Gastroesophageal sphincter (tissue), 4 donors: Measurements from ENCODE around the gene CLEC1B. TPM values are rescaled to one million over a fixed set of nuclear protein-coding genes. Genes with fewer than 3 reads are reported as not detected.
"Not testable (repeated sequence)": the region's sequence is repeated elsewhere in the genome, so short reads cannot be mapped to it uniquely, and the experiment has no call there.

Experiments
- ATAC-seq: fragments of 150-250 bp; one replicate; pipeline ENCODE4 v1.9.1; 2016; ENCODE audit warnings: mild to moderate bottlenecking, moderate library complexity
- H3K27ac ChIP-seq, 4 donors: fragments of 200-600 bp; sonication (generic) in 3 of 4; 1 replicate in 3 of 4; 2 replicates in 1 of 4; pipeline ENCODE4 v1.5.1; 2016 to 2019
- H3K27me3 ChIP-seq: fragments of 200-600 bp; sonication (generic); one replicate; pipeline ENCODE4 v1.5.1; 2019
- H3K36me3 ChIP-seq, 2 donors: fragments of 200-600 bp; sonication (generic); one replicate each; pipeline ENCODE4 v1.5.1; 2019; ENCODE audit warnings: control low read depth in 1 of 2
- H3K4me1 ChIP-seq, 3 donors: fragments of 200-600 bp; sonication (generic); 1 replicate in 2 of 3; 2 replicates in 1 of 3; pipeline ENCODE4 v1.5.1; 2016 to 2019; ENCODE audit warnings: control low read depth in 2 of 3
- H3K4me3 ChIP-seq, 2 donors: fragments of 200-600 bp; sonication (generic); one replicate each; pipeline ENCODE4 v1.5.1; 2019; ENCODE audit warnings: mild to moderate bottlenecking in 1 of 2, moderate library complexity in 1 of 2
- H3K9me3 ChIP-seq, 3 donors: fragments of 200-600 bp; sonication (generic); one replicate each; pipeline ENCODE4 v1.5.1; 2017 to 2019; ENCODE audit warnings: control low read depth in 2 of 3
- EP300 ChIP-seq: sonication (generic); formaldehyde crosslinking; IDR thresholded peaks from one replicate; pipeline ENCODE4 v1.6.1; 2017; ENCODE audit warnings: antibody characterized with exemption, mild to moderate bottlenecking
- POLR2A ChIP-seq, 2 donors: fragments of 450-650 bp; IDR thresholded peaks; one replicate each; pipeline ENCODE4 v1.6.1; 2017; ENCODE audit warnings: antibody characterized with exemption in 2 of 2, mild to moderate bottlenecking in 2 of 2, moderate library complexity in 1 of 2
- POLR2AphosphoS5 ChIP-seq: sonication (generic); formaldehyde crosslinking; IDR thresholded peaks from one replicate; pipeline ENCODE4 v1.6.1; 2017; ENCODE audit warnings: antibody characterized with exemption
- WGBS, 2 donors: methylation state at CpG; one replicate each; pipeline ENCODE4 v1.1.5; 2018; ENCODE audit warnings: low coverage in 1 of 2; 5-methylcytosine and 5-hydroxymethylcytosine counted together
- total RNA-seq, 4 donors: library from RNA; depleted of rRNA; stranded (reverse); fragments of >200 nt; gene quantifications; one replicate each; pipeline ENCODE4 v1.1.0, GENCODE V29; 2016
- TF ChIP-seq, protein P1 (sequence below), 4 experiments: fragments of 200-600 bp in 2 of 4; fragments of 450-650 bp in 2 of 4; sonication (generic) in 1 of 4; IDR thresholded peaks; one replicate each; pipeline ENCODE4 v1.5.1; 2017 to 2019; ENCODE audit warnings: antibody characterized with exemption in 4 of 4, mild to moderate bottlenecking in 2 of 4, moderate library complexity in 2 of 4

Gene CLEC1B
- total RNA-seq, 4 donors from 2014 or later: not detected

DNA sequence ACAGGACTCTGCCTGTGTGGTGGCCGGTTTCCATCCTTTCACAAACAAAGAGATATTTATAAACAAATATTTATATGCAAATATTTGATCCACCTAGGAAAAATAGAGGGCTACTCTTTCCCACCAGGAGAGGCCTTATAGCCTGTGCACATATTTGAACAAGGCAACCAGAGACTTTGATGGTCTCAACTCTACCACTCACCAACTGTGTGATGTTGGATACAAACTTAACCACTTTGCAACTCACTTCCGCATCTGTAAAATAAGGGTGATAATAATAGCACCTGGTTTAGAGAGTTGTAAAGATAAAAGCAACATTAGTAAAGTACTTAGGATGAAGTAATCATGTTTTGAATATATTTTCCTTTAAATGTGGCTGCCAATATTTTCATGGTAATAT lies 29.2 kb downstream of the CLEC1B start:
- Histone ChIP-seq H3K9me3 (no peaks in the 10 kb centered on the region), H3K27ac (no peak overlapping the region), H3K4me1 (no peaks in the 10 kb centered on the region), H3K36me3 (no peaks in the 10 kb centered on the region), H3K4me3 (no peak overlapping the region), H3K27me3 (no peaks in the 10 kb centered on the region)
- ATAC-seq: no peak
- TF ChIP-seq, protein P1, sequence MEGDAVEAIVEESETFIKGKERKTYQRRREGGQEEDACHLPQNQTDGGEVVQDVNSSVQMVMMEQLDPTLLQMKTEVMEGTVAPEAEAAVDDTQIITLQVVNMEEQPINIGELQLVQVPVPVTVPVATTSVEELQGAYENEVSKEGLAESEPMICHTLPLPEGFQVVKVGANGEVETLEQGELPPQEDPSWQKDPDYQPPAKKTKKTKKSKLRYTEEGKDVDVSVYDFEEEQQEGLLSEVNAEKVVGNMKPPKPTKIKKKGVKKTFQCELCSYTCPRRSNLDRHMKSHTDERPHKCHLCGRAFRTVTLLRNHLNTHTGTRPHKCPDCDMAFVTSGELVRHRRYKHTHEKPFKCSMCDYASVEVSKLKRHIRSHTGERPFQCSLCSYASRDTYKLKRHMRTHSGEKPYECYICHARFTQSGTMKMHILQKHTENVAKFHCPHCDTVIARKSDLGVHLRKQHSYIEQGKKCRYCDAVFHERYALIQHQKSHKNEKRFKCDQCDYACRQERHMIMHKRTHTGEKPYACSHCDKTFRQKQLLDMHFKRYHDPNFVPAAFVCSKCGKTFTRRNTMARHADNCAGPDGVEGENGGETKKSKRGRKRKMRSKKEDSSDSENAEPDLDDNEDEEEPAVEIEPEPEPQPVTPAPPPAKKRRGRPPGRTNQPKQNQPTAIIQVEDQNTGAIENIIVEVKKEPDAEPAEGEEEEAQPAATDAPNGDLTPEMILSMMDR (IDR thresholded peaks at IDR 0.05): no peak
- TF ChIP-seq EP300: no peak
- no peak for TF ChIP-seq POLR2AphosphoS5
- TF ChIP-seq POLR2A (IDR thresholded peaks at IDR 0.05): no peak
- 75 to 83% methylated on average over 2 of the region's 2 CpGs for WGBS, 2 donors

DNA sequence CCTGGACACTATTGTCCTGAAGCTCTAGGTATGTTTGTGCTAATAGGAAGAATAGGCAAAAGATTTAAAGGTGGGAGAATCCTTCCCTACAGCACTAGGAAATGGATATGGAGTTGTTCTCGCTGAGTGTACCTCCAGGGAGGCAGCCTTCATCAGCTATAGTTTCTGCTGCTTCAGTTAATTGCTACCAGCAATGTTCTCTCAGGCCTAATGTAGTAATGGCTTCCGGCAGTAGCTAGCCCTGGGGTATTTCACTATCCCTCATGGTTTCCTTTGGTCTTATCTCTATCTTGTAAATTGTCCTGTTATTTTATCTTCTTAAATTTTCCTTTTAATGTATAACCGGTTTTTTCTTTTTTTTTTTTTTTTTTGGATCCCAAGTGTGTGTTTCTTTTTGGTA lies 37.0 kb downstream of the CLEC1B start:
- Histone ChIP-seq H3K36me3 (no peaks in the 10 kb centered on the region), H3K27ac (no peak overlapping the region), H3K4me1 (no peaks in the 10 kb centered on the region), H3K27me3 (no peaks in the 10 kb centered on the region), H3K9me3 (no peaks in the 10 kb centered on the region), H3K4me3 (no peak overlapping the region)
- whole genome bisulfite sequencing, 2 donors: 83 to 85% methylated on average over 2 to 3 of the region's 3 CpGs
- TF ChIP-seq EP300 (no peak), POLR2AphosphoS5 (no peak), POLR2A (IDR thresholded peaks at IDR 0.05) (no peak)
- TF ChIP-seq, protein P1 (IDR thresholded peaks at IDR 0.05): no peak
- no peak for ATAC-seq

DNA sequence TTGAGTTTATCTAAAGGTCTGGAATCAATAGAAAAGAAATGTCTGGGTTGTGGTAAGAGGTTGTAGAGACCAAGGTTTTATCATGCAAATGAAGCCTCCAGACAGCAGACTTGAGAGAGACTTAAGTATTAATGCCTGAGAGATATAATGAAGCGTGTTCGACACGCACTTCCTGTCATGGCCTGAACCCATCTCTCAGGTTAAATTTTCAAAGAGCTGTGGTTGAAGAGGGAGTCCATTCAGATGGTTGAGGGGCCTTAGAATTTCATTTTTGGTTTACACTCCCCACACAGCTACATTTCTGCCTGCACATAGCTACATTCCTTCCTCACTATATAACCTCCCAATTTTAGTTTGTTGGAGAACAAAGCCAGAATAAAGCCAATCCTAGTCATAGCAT lies 37.8 kb downstream of the CLEC1B start:
- 89 to 100% methylated on average over 3 of the region's 3 CpGs for WGBS, 2 donors
- no peak overlapping the region for H3K4me3 ChIP-seq
- TF ChIP-seq, protein P1 (IDR thresholded peaks at IDR 0.05): no peak
- TF ChIP-seq POLR2A (IDR thresholded peaks at IDR 0.05): no peak
- TF ChIP-seq EP300: no peak
- TF ChIP-seq POLR2AphosphoS5: no peak

DNA sequence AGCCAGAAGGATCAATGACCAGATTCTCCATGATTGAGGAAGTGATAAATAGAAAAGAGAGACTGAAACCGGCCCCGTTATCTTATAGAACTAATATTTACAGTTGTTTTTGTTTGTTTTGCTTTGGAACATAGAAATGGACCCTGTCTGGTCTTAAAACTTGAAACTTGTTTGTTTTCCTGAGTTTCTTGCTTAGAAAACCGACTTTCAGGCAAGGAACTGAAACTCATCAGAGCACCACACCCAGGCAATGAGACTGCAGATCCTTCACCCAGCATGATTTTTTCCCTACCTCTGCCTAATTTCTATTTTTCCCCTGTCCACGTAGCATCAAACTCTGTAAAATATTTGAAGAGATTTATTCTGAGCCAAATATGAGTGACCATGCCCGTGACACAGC lies 38.3 kb downstream of the CLEC1B start:
- no peak overlapping the region for H3K27ac ChIP-seq
- no peaks in the 10 kb centered on the region for H3K9me3 ChIP-seq
- 73 to 80% methylated on average over 1 to 5 of the region's 5 CpGs for WGBS, 2 donors
- no peaks in the 10 kb centered on the region for H3K4me1 ChIP-seq
- no peaks in the 10 kb centered on the region for H3K27me3 ChIP-seq
- TF ChIP-seq EP300 (no peak), POLR2A (IDR thresholded peaks at IDR 0.05) (no peak), POLR2AphosphoS5 (no peak)
- TF ChIP-seq, protein P1 (IDR thresholded peaks at IDR 0.05): no peak
- no peak for ATAC-seq
- no peak overlapping the region for H3K4me3 ChIP-seq
- no peaks in the 10 kb centered on the region for H3K36me3 ChIP-seq

More for the DNA sequence above, 37.8 kb downstream of the CLEC1B start:
- H3K9me3 ChIP-seq: no peaks in the 10 kb centered on the region
- no peaks in the 10 kb centered on the region for H3K4me1 ChIP-seq
- no peaks in the 10 kb centered on the region for H3K36me3 ChIP-seq
- H3K27ac ChIP-seq: no peak overlapping the region
- ATAC-seq: no peak
- H3K27me3 ChIP-seq: no peaks in the 10 kb centered on the region

DNA sequence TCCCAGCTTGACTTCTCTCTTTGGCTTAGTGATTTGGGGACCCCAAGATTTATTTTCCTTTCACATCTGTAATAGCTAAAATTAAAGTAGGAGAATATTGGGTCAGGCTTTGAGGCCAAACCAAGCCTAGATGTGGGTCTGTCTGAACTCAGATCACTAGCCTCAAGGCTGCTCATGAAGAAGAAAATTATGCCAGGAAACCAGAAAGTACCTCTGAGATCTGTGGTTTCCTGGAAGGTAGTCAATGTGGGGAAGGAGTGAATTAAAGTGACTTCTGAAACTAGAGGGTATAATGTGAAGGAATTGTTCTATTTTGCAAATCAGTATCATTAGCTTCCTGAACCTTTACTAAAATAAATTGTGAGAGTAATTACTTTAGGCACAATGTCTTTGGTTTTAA lies 41.1 kb downstream of the CLEC1B start:
- no peaks in the 10 kb centered on the region for H3K27me3 ChIP-seq
- no peaks in the 10 kb centered on the region for H3K4me1 ChIP-seq
- no peak for ATAC-seq
- no peak for TF ChIP-seq POLR2A (IDR thresholded peaks at IDR 0.05)
- TF ChIP-seq POLR2AphosphoS5: no peak
- TF ChIP-seq, protein P1 (IDR thresholded peaks at IDR 0.05): no peak
- TF ChIP-seq EP300: no peak
- H3K27ac ChIP-seq: no peak overlapping the region
- H3K9me3 ChIP-seq: no peaks in the 10 kb centered on the region
- no peak overlapping the region for H3K4me3 ChIP-seq
- no peaks in the 10 kb centered on the region for H3K36me3 ChIP-seq

DNA sequence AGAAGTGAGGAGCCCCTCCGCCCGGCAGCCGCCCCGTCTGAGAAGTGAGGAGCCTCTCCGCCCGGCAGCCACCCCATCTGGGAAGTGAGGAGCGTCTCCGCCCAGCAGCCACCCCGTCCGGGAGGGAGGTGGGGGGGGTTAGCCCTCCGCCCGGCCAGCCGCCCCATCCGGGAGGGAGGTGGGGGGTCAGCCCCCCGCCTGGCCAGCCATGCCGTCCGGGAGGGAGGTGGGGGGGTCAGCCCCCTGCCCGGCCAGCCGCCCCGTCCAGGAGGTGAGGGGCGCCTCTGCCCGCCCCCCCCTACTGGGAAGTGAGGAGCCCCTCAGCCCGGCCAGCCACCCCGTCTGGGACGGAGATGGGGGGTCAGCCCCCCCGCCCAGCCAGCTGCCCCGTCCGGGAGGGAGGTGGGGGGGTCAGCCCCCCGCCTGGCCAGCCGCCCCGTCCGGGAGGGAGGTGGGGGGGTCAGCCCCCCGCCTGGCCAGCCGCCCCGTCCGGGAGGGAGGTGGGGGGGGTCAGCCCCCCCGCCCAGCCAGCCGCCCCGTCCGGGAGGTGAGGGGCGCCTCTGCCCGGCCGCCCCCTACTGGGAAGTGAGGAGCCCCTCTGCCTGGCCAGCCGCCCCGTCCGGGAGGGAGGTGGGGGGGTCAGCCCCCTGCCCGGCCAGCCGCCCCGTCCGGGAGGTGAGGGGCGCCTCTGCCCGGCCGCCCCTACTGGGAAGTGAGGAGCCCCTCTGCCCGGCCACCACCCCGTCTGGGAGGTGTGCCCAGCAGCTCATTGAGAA lies 45.8 kb downstream of the CLEC1B start:
- H3K4me1 ChIP-seq, H3K4me3 ChIP-seq, H3K36me3 ChIP-seq, H3K27me3 ChIP-seq, H3K27ac ChIP-seq, ATAC-seq, H3K9me3 ChIP-seq: not testable (repeated sequence)
- no CpG with 5 or more reads among the region's 55 CpGs for WGBS, 2 donors
